ENCODE results near the gene GCKR.
"Not testable (repeated sequence)": the region's sequence is repeated elsewhere in the genome, so short reads cannot be mapped to it uniquely, and the experiment has no call there.

Gene GCKR

DNA sequence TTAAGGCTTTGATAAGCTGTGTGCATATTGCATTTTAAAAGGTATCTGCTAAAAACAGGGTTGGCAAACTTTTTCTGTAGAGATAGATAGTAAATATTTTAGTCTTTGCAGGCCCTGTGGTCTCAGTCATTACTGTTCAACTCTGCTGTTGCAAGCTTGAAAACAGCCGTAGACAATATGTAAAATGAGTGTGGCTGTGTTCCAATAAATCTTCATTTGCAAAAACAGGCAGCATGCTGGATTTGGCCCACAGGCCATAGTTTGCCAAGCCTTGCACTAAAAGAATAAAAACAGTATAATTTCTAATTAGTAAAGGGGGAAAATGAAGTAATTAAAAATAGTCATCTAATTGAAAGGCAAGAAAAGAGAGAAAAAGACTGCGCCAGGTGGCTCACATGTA lies 35.3 kb downstream of the GCKR start:
- Histone ChIP-seq H3K4me3 (no peak overlapping the region), H3K27ac (no peak overlapping the region)
- TF ChIP-seq, protein P1, sequence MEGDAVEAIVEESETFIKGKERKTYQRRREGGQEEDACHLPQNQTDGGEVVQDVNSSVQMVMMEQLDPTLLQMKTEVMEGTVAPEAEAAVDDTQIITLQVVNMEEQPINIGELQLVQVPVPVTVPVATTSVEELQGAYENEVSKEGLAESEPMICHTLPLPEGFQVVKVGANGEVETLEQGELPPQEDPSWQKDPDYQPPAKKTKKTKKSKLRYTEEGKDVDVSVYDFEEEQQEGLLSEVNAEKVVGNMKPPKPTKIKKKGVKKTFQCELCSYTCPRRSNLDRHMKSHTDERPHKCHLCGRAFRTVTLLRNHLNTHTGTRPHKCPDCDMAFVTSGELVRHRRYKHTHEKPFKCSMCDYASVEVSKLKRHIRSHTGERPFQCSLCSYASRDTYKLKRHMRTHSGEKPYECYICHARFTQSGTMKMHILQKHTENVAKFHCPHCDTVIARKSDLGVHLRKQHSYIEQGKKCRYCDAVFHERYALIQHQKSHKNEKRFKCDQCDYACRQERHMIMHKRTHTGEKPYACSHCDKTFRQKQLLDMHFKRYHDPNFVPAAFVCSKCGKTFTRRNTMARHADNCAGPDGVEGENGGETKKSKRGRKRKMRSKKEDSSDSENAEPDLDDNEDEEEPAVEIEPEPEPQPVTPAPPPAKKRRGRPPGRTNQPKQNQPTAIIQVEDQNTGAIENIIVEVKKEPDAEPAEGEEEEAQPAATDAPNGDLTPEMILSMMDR (IDR thresholded peaks at IDR 0.05): no peak
- DNase-seq (ENCODE audit: low spot score): no peak

DNA sequence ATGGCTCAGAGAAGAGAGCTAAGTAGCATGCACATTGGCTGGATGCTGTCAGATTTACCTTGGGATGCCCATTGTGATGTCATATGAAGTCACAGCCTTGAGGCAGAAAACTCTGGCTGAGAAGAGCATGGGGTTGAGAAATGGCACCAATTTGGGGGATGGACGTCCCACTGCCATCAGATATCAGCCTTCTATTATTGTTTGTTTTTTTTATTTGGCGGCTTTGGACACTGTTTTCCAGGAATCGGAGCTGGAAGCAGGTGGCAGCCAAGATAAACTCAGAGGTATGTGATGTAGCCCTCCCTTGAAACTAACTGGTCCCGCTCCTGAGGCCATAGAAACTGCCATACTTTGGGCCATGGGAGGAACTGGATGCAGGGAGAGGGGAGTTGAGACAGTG lies 40.6 kb downstream of the GCKR start:
- no peak overlapping the region for H3K27ac ChIP-seq
- no peak overlapping the region for H3K4me3 ChIP-seq
- TF ChIP-seq, protein P1 (IDR thresholded peaks at IDR 0.05): no peak
- no peak for DNase-seq (ENCODE audit: low spot score)

DNA sequence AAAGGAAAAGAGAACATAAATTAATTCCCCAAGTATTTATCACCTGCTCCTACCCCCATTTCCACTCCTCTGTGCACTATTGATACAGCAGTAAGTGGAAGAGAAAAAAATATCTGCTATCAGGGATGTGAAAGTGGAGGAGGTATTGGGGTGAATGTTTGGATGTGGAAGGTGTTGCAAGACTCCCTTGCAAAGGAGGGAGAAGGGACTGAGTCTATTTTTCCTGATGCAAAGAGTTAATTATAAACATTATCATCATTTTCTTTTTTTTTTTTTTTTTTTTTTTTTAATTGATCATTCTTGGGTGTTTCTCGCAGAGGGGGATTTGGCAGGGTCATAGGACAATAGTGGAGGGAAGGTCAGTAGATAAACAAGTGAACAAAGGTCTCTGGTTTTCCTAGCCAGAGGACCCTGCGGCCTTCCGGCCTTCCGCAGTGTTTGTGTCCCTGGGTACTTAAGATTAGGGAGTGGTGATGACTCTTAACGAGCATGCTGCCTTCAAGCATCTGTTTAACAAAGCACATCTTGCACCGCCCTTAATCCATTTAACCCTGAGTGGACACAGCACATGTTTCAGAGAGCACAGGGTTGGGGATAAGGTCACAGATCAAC lies 42.3 kb downstream of the GCKR start:
- not testable (repeated sequence) for H3K27ac ChIP-seq; H3K4me3 ChIP-seq; DNase-seq (ENCODE audit: low spot score)

DNA sequence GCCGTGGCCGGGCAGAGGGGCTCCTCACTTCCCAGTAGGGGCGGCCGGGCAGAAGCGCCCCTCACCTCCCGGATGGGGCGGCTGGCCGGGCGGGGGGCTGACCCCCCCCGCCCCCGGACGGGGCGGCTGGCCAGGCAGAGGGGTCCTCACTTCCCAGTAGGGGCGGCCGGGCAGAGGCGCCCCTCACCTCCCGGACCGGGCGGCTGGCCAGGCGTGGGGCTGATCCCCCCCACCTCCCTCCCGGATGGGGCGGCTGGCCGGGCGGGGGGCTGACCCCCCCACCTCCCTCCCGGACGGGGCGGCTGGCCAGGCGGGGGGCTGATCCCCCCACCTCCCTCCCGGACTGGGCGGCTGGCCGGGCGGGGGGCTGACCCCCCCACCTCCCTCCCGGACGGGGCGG lies 43.0 kb downstream of the GCKR start:
- H3K4me3 ChIP-seq; H3K27ac ChIP-seq; DNase-seq (ENCODE audit: low spot score): not testable (repeated sequence)

DNA sequence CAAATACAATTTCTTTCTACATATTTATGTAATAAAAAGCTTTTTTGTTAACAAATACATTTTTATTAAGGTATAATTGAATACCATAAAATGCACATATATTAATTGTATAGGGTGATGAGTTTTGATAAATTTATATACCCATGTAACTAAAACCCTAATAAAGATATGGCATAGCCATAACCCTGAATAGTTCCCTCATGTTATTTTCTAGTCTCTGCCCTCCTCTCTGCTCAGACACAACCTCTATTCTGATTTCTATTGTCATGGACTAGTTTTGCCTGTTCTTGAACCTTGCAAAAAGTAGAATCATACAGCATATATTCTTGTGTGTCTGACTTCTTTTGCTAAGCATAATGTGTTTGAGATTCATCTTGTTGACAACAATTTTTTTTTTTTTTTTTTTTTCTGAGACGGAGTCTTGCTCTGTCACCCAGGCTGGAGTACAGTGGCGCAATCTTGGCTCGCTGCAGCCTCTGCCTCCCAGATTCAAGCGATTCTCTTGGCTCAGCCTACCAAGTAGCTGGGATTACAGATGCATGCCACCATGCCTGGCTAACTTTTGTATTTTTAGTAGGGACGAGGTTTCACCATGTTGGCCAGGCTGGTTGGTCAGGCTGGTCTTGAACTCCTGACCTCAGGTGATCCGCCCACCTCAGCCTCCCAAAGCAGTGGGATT lies 47.6 kb downstream of the GCKR start:
- TF ChIP-seq, protein P1 (IDR thresholded peaks at IDR 0.05): no peak
- H3K4me3 ChIP-seq: no peak overlapping the region
- DNase-seq (ENCODE audit: low spot score): no peak
- H3K27ac ChIP-seq: no peak overlapping the region

DNA sequence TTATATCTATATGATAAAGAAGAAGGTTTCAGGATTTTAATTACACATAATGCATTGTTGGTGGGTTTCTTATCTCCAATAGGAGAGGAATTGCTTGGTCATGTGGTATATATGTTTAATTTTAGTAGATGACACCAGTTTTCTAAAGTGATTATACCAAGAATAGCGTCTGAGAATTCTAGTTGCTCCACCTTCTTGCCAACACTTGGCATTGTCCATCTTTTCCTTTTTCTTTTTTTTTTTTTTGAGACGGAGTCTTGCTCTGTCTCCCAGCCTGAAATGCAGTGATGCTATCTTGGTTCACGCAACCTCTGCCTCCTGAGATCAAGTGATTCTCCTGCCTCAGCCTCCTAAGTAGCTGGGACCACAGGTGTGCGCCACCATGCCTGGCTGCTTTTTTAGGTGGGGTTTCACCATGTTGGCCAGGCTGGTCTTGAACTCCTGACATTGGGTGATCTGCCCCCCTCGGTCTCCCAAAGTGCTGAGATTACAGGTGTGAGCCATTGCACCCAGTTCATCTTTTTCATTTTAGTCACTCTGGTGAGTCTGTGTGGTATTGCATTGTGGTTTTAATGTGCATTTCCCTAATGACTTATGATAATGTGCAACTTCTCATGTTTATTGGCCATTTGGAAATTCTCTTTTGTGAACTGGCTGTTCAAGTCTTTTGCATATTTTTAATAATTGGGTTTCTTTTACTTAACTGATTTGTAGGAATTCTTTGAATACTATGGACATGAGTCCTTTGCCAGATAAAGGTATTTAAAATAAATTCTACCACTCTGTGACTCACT lies 48.9 kb downstream of the GCKR start:
- no peak for DNase-seq (ENCODE audit: low spot score)

DNA sequence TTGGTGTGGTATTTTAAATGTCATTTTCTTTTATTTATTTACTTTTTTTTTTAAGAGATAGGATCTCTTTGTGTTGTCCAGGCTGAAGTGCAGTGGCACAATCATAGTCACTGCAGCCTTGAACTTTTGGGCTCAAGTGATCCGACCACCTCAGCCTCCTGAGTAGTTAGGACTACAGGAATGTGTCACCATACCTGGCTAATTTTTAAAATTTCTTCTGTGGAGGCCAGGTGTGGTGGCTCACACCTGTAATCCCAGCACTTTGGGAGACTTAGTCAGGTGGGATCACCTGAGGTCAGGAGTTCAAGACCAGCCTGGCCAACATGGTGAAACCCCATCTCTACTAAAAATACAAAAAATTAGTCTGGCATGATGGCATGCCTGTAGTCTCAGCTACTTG lies 52.7 kb downstream of the GCKR start:
- TF ChIP-seq, protein P1 (IDR thresholded peaks at IDR 0.05): no peak
- no peak for DNase-seq (ENCODE audit: low spot score)
- H3K27ac ChIP-seq: no peak overlapping the region
- no peak overlapping the region for H3K4me3 ChIP-seq

More for the DNA sequence above, 48.9 kb downstream of the GCKR start:
- TF ChIP-seq, protein P1 (IDR thresholded peaks at IDR 0.05): no peak
- H3K4me3 ChIP-seq: no peak overlapping the region
- no peak overlapping the region for H3K27ac ChIP-seq

DNA sequence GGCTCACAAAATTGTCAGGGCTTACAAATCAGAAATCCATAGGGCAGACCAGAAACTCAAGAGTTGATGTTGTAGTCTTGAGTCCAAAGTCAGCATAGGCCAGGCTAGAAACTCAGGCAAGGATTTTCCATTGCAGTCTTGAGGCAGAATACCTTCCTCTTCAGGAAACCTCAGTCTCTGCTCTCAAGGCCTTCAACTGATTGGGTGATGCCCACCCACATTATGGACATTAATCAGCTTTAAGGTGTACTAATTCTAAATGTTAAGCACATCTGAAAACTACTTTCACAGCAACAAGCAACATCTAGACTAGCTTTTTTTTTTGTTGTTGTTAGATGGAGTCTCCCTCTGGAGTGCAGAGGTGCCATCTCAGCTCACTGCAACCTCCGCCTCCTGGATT lies 54.9 kb downstream of the GCKR start:
- Histone ChIP-seq H3K4me3 (no peak overlapping the region), H3K27ac (no peak overlapping the region)
- DNase-seq (ENCODE audit: low spot score): no peak
- TF ChIP-seq, protein P1 (IDR thresholded peaks at IDR 0.05): no peak
